ENCODE results near the gene PLXNA4.

DNA sequence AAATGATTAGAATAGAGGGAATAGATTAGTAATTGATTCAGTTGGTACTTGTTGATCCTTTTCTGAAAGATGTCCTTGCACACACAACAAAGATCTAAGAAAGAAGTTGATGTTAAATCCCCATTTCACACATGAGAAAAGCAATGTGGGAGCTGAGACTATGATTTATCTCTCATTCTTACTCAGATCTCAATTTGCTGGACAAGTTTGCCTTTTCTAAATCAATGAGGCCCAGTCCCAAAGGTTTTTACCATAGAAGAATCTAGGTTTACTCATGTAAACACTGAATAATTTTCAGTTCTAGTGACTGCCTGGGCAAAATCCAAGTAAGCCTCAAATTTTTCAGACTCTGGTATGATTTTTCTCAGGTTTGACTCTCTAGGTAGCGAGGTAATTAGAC is 25.5 kb upstream of the PLXNA4 start:
- TF ChIP-seq, protein P1, sequence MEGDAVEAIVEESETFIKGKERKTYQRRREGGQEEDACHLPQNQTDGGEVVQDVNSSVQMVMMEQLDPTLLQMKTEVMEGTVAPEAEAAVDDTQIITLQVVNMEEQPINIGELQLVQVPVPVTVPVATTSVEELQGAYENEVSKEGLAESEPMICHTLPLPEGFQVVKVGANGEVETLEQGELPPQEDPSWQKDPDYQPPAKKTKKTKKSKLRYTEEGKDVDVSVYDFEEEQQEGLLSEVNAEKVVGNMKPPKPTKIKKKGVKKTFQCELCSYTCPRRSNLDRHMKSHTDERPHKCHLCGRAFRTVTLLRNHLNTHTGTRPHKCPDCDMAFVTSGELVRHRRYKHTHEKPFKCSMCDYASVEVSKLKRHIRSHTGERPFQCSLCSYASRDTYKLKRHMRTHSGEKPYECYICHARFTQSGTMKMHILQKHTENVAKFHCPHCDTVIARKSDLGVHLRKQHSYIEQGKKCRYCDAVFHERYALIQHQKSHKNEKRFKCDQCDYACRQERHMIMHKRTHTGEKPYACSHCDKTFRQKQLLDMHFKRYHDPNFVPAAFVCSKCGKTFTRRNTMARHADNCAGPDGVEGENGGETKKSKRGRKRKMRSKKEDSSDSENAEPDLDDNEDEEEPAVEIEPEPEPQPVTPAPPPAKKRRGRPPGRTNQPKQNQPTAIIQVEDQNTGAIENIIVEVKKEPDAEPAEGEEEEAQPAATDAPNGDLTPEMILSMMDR (conservative IDR thresholded peaks at IDR 0.05; ENCODE audit: low read depth in 2 of 2), result no peak
- TF ChIP-seq, protein P2, sequence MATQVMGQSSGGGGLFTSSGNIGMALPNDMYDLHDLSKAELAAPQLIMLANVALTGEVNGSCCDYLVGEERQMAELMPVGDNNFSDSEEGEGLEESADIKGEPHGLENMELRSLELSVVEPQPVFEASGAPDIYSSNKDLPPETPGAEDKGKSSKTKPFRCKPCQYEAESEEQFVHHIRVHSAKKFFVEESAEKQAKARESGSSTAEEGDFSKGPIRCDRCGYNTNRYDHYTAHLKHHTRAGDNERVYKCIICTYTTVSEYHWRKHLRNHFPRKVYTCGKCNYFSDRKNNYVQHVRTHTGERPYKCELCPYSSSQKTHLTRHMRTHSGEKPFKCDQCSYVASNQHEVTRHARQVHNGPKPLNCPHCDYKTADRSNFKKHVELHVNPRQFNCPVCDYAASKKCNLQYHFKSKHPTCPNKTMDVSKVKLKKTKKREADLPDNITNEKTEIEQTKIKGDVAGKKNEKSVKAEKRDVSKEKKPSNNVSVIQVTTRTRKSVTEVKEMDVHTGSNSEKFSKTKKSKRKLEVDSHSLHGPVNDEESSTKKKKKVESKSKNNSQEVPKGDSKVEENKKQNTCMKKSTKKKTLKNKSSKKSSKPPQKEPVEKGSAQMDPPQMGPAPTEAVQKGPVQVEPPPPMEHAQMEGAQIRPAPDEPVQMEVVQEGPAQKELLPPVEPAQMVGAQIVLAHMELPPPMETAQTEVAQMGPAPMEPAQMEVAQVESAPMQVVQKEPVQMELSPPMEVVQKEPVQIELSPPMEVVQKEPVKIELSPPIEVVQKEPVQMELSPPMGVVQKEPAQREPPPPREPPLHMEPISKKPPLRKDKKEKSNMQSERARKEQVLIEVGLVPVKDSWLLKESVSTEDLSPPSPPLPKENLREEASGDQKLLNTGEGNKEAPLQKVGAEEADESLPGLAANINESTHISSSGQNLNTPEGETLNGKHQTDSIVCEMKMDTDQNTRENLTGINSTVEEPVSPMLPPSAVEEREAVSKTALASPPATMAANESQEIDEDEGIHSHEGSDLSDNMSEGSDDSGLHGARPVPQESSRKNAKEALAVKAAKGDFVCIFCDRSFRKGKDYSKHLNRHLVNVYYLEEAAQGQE (IDR thresholded peaks at IDR 0.05; ENCODE audit: unreplicated experiment), result no peak
- TF ChIP-seq EZH2 (IDR thresholded peaks at IDR 0.05; ENCODE audit: low read depth, unreplicated experiment) (no peak), EZH2phosphoT487 (IDR thresholded peaks at IDR 0.05; ENCODE audit: unreplicated experiment) (no peak), POLR2AphosphoS5 (IDR thresholded peaks at IDR 0.05; ENCODE audit: low read depth) (no peak), JUNB (IDR thresholded peaks at IDR 0.05; ENCODE audit: unreplicated experiment) (no peak), CREB1 (CRISPR knock-in tag; IDR thresholded peaks at IDR 0.05; ENCODE audit: low read depth) (no peak), STAT1 (IDR thresholded peaks at IDR 0.05; ENCODE audit: unreplicated experiment) (no peak)

All from GM23338 (cell line).